ENCODE results near the gene MLPH.

Gene MLPH, protein sequence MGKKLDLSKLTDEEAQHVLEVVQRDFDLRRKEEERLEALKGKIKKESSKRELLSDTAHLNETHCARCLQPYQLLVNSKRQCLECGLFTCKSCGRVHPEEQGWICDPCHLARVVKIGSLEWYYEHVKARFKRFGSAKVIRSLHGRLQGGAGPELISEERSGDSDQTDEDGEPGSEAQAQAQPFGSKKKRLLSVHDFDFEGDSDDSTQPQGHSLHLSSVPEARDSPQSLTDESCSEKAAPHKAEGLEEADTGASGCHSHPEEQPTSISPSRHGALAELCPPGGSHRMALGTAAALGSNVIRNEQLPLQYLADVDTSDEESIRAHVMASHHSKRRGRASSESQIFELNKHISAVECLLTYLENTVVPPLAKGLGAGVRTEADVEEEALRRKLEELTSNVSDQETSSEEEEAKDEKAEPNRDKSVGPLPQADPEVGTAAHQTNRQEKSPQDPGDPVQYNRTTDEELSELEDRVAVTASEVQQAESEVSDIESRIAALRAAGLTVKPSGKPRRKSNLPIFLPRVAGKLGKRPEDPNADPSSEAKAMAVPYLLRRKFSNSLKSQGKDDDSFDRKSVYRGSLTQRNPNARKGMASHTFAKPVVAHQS

DNA sequence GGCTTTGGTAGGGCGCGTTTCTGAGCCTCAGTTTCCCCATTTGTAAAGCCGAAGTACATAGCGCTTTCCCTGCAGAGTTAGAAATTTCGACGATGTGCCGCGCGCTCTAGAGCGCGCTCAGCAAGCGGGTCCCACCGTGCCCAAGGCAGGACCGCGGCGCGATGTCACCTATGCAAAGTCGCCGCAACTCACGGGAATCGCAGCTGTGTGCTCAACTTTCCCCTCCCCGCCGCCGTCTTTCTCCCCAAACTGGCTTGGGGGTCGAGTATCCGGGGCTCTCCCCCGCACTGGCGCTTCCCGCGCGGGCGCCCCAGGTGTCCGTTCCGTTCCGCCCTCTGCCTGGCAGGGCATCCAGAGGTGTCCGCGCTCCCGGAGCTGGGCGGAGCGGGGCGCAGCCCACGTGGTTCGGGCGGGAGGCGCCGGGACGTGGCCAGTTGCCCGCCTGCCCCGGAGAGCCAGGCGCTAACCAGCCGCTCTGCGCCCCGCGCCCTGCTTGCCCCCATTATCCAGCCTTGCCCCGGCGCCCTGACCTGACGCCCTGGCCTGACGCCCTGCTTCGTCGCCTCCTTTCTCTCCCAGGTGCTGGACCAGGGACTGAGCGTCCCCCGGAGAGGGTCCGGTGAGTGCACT, at the start of gene MLPH:
Gene MLPH (plus strand): TSS at position 433 of the 630 bp plus-strand sequence. CDS start 6,176 bp downstream, outside the sequence.
- no peaks in the 10 kb centered on the region for H3K36me3 Mint-ChIP-seq
- peaks cover 11% of the 10 kb centered on the region for H3K9me3 Mint-ChIP-seq
- no peak for DNase-seq
- no peaks in the 10 kb centered on the region for H3K4me1 Mint-ChIP-seq
- no peak within 1 kb of the TSS for H3K27ac Mint-ChIP-seq
- CTCF ChIA-PET: no interaction called here
- peaks cover 84% of the 10 kb centered on the region for H3K27me3 Mint-ChIP-seq
- no peak within 1 kb of the TSS for H3K4me3 Mint-ChIP-seq

DNA sequence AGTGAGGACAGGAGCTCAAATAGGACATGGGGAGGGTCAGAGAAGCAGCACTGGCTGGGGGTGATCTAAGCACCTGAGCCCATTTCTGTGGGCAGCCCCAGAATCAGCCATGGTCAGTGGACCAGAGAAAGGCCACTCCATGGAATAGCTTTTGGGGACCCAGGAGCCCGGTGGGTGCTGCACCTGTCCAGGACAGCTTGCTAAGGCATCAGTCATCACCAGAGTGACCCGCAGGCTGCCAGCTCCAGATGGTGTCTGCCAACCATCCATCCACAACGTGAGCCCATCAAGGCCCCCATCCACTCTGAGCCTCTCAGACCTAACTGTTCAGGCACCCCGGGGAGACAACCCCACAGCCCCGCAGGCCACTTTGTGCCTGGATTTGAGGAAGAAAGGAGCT, 49.5 kb upstream of the MLPH start:
- H3K9me3 Mint-ChIP-seq: peaks cover 2% of the 10 kb centered on the region
- no peak overlapping the region for H3K4me3 Mint-ChIP-seq
- no peak overlapping the region for H3K27ac Mint-ChIP-seq
- H3K27me3 Mint-ChIP-seq: peaks cover 1% of the 10 kb centered on the region
- CTCF ChIA-PET: interaction anchor here (3.4 to 9.0 kb wide), 2 partner anchors 17 to 34 kb away, joined by 9 to 44 read pairs; no protein-coding TSS in a partner anchor
- peaks cover 79% of the 10 kb centered on the region for H3K4me1 Mint-ChIP-seq
- H3K36me3 Mint-ChIP-seq: peaks cover 3% of the 10 kb centered on the region
- DNase-seq: no peak

DNA sequence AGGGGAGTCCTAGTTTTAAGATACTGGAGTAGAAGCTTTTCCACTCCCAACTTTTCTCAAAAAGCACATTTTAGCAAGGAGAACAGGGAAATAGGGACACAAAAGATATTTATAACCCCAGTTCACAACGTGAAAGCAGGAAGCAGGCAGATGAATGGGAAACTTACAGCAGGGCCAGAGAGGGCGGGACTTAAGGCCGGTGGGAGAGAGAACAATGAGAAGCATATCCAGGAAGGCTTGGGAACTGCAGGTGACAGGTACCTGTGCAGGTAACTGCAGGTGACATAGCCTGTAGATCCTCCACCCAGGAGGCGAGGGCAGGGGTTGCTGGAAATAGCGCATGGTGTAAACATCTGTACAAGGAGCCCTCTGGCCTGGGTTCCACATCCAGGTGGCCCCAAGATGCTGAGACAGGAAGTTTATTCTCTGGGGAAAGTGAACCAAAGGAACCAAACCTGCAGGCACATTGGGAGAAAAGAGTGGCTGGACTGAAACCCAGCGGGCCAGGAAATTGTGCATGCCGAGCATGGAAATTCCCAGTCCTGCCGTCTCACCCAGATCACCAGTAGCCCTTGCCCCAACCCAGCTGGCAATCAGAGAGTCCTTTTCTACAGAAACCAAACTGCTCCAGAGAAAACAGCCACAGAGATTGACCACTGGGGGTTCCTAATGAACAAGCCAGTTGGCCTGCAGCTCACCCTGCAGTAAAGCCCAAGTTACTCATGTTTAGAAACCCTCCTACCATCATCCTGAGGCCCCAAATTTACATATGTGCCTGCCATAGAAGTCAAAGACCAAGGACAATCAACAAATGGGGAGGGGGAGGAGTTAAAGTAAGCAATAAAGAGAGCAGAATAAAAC, 48.7 kb upstream of the MLPH start:
- Mint-ChIP-seq H3K4me3 (no peak overlapping the region), H3K27me3 (peaks cover 3% of the 10 kb centered on the region), H3K27ac (no peak overlapping the region), H3K36me3 (peaks cover 3% of the 10 kb centered on the region), H3K4me1 (peaks cover 74% of the 10 kb centered on the region), H3K9me3 (peaks cover 2% of the 10 kb centered on the region)
- CTCF ChIA-PET: interaction anchor here (0.8 to 9.0 kb wide), 2 partner anchors 10 to 18 kb away, joined by 3 to 44 read pairs; no protein-coding TSS in a partner anchor
- no peak for DNase-seq

DNA sequence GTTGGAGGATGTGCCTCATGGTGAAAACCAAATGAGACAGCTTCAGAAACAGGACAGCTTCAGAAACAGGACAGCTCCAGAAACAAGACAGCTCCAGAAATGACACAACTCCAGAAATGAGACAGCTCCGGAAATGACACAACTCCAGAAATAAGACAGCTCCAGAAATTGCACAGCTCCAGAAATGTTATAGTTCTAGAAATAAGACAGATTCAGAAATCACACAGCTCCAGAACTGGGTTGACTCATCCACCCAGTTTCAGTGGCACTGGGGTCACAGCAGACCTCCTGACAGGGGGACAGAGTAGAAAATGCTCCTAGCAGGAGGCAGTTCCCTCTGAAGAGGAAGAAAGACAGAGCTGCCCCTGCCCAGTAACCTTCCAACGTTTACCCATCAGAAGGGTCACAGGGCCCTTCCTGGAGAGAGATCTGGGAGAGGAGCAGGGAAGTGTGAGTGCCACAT, 46.2 kb upstream of the MLPH start:
- Mint-ChIP-seq H3K4me3 (no peak overlapping the region), H3K36me3 (no peaks in the 10 kb centered on the region), H3K27ac (peak overlapping the region; percentile 56), H3K4me1 (peaks cover 49% of the 10 kb centered on the region), H3K9me3 (peaks cover 2% of the 10 kb centered on the region), H3K27me3 (peaks cover 3% of the 10 kb centered on the region)
- DNase-seq: no peak
- CTCF ChIA-PET: interaction anchor here (0.7 to 9.0 kb wide), 8 partner anchors 9 to 276 kb away, joined by 3 to 44 read pairs (median 3); no protein-coding TSS in a partner anchor

DNA sequence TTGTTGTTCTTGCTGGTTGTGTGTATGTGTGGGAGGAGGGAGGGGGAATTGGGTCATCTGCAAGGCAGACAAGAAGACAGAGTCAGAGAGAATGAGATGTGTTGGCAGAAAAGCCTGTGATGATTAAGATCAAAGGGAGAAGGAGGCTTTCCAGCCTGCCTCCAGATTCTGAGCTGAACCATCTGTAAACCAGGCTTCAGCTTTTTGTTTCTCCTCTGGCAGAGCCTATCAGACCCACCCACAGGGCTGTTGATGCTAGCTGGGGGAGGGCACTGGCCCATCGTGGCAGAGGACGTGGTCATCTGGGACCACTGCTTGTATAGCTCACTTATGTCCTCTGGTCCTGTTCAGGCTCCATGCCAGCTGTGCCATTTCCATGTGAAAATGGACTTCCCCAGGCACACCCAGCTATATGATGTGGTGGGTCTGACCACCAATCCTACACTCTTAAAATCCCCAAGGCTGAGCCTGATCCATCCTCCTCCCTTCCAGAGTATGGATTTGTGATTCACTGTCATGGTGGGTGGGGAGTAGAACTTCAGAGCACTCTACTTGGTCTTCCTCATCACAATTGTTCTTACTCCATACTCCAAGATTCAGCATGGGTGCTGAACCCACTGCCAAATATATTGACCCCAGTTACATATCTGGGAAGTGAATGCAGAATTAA, 45.3 kb upstream of the MLPH start:
- H3K27me3 Mint-ChIP-seq: peaks cover 3% of the 10 kb centered on the region
- peaks cover 2% of the 10 kb centered on the region for H3K9me3 Mint-ChIP-seq
- H3K4me3 Mint-ChIP-seq: no peak overlapping the region
- CTCF ChIA-PET: interaction anchor here (0.9 to 9.0 kb wide), 7 partner anchors 8 to 231 kb away, joined by 3 to 44 read pairs (median 3); no protein-coding TSS in a partner anchor
- peak; percentile 31 for DNase-seq
- no peaks in the 10 kb centered on the region for H3K36me3 Mint-ChIP-seq
- H3K4me1 Mint-ChIP-seq: peaks cover 43% of the 10 kb centered on the region
- no peak overlapping the region for H3K27ac Mint-ChIP-seq

DNA sequence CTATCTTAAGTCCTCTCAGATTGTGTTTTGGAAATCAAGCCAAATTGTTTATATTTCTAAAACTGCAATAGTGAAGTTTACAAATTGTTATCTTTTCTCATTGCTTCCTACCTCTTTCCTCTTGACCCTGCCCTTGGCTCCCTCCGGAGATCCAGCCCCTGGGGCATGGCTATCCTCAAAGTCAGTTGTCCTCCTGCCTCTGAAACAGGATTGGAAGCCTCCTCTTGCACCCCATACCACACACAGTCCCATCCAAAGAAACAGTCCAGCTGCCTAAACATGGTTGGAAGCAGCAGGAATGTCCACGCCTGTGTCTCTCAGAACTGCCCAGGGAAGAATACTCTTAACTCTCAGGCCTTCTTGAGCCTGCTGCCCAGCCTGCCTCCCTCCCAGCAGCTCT, 43.0 kb upstream of the MLPH start:
- Mint-ChIP-seq H3K27ac (no peak overlapping the region), H3K36me3 (no peaks in the 10 kb centered on the region), H3K27me3 (peaks cover 16% of the 10 kb centered on the region), H3K4me3 (no peak overlapping the region), H3K9me3 (peaks cover 2% of the 10 kb centered on the region), H3K4me1 (peaks cover 34% of the 10 kb centered on the region)
- no peak for DNase-seq
- CTCF ChIA-PET: interaction anchor here (9.0 kb wide), 1 partner anchor 23 kb away, joined by 44 read pairs; no protein-coding TSS in a partner anchor

DNA sequence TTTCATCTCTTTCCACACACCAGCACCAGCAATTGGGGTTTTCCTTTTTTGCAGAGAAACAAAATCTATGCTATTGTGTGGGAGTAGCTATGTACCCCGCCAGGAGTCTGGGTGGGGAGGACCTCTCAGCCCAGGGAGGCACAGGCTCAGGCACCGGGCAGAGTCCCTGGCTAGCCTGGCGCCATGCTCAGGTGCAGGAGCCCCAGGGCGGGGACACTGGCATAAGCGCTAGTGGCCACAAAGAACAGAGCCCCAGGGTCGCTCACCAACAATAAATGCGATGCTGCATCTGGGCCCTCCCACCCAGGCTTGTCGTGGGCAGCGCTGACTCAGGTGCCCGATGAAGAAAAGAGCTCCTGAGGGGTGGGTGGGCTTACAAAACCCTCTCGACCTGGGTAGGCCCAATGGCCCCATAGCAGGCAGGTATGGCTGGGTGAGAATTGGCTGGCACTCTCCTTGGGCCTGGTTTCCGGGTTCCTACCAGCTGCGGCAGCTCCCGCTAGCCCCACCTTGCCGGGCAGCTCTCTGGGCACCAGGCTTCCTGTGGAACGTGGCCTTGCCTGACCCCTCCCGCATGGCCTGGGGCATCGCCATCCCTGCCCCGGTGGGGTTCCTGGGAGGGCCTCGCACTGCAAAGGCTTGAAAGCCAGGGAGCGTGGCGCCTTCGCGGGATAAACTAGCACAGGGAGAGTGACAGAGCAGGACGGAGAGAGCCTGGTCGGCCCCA, 41.3 kb upstream of the MLPH start:
- Mint-ChIP-seq H3K27me3 (peaks cover 18% of the 10 kb centered on the region), H3K4me3 (no peak overlapping the region)
- CTCF ChIA-PET: interaction anchor here (0.5 to 9.0 kb wide), 3 partner anchors 12 to 25 kb away, joined by 3 to 44 read pairs (median 3); no protein-coding TSS in a partner anchor

DNA sequence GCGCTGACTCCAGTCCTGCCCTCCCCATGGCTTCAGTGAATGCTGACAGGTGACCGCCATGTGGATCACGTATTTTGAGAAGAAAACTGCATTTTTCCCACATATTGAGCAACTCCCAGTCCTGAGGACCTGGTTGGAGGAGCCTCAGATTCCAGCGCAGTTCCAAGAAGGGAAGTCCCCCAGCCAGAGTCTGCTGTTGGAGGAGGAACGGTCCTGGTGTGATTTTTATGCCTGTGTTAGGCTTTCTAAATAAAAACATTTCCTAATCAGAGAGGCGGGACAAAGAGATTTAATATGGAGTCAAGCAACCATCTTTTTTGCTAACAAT, 40.7 kb upstream of the MLPH start:
- Mint-ChIP-seq H3K27ac (no peak overlapping the region), H3K9me3 (peaks cover 3% of the 10 kb centered on the region), H3K36me3 (no peaks in the 10 kb centered on the region), H3K4me3 (no peak overlapping the region), H3K27me3 (peaks cover 18% of the 10 kb centered on the region), H3K4me1 (peaks cover 22% of the 10 kb centered on the region)
- DNase-seq: no peak
- CTCF ChIA-PET: interaction anchor here (0.5 to 0.8 kb wide), 2 partner anchors 13 to 24 kb away, joined by 3 read pairs; no protein-coding TSS in a partner anchor

More for the DNA sequence above, 41.3 kb upstream of the MLPH start:
- no peak overlapping the region for H3K27ac Mint-ChIP-seq
- no peaks in the 10 kb centered on the region for H3K36me3 Mint-ChIP-seq
- DNase-seq: no peak
- peaks cover 28% of the 10 kb centered on the region for H3K4me1 Mint-ChIP-seq
- H3K9me3 Mint-ChIP-seq: peaks cover 3% of the 10 kb centered on the region

DNA sequence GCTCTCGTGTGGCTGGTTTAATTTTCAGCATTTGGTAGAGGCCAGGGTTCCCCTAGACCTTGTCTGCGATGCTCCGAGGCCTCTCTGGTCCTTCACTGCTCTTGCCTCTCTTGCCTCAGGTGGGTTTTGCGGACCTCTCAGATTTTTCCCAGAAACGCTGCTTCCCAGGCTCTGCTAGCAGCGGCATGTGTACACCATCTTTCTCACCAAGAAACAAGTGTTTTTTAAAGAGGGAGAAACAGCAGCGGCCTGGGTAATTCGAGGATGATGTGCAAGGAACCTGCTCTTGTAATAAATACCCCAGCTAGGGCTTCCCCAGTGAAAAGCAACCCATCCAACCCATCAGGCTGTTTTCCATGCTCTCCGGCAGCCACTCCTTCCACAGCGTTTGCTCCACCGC, 39.6 kb upstream of the MLPH start:
- DNase-seq: no peak
- Mint-ChIP-seq H3K36me3 (no peaks in the 10 kb centered on the region), H3K9me3 (peaks cover 3% of the 10 kb centered on the region), H3K27me3 (peaks cover 18% of the 10 kb centered on the region), H3K4me3 (no peak overlapping the region), H3K27ac (no peak overlapping the region), H3K4me1 (peaks cover 11% of the 10 kb centered on the region)
- CTCF ChIA-PET: no interaction called here

DNA sequence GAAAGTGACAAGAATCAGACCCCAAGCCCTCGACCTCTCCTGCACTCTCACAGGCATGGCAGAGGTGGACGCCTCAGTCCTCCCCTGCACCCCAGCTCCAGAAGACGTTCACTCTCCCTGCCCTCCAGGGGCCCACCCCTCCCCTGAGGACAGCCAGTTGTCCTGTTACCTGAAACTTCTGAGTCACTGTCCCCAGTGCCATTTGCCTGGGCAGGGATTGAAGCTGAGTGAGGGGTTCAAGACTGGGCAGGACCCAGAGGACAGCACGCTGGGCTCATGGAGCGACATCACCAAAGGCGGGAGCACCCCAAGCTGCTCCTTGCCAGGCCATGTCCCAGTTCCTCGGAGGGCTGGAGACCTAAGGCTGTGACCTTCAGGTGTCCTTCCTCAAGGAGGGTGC, 38.9 kb upstream of the MLPH start:
- no peak overlapping the region for H3K4me3 Mint-ChIP-seq
- DNase-seq: no peak

DNA sequence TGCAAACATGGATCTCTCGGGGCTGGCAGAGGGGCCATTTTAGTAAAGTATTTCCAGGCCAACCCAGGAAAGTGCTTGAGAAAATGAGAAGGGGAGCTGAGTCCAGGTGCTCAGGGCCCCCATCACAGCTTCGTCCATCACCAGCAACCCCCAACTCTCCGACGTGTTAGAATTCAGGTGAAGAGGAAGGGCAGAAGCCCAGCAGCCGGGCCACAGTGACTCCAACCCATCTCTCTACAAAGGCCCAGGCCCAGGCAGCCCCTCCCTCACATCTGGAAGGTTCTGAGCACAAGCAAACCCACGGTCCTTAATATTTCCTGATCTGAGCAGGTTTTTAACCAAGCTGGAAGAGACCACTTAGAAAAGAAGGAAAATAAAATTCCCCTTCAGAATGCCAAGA, 38.4 kb upstream of the MLPH start:
- Mint-ChIP-seq H3K4me1 (peaks cover 8% of the 10 kb centered on the region), H3K27me3 (peaks cover 15% of the 10 kb centered on the region), H3K27ac (no peak overlapping the region), H3K4me3 (no peak overlapping the region), H3K9me3 (peaks cover 3% of the 10 kb centered on the region), H3K36me3 (no peaks in the 10 kb centered on the region)
- no peak for DNase-seq
- CTCF ChIA-PET: no interaction called here

More for the DNA sequence above, 38.9 kb upstream of the MLPH start:
- peaks cover 3% of the 10 kb centered on the region for H3K9me3 Mint-ChIP-seq
- H3K27ac Mint-ChIP-seq: no peak overlapping the region
- no peaks in the 10 kb centered on the region for H3K36me3 Mint-ChIP-seq
- peaks cover 9% of the 10 kb centered on the region for H3K4me1 Mint-ChIP-seq
- peaks cover 15% of the 10 kb centered on the region for H3K27me3 Mint-ChIP-seq
- CTCF ChIA-PET: no interaction called here

DNA sequence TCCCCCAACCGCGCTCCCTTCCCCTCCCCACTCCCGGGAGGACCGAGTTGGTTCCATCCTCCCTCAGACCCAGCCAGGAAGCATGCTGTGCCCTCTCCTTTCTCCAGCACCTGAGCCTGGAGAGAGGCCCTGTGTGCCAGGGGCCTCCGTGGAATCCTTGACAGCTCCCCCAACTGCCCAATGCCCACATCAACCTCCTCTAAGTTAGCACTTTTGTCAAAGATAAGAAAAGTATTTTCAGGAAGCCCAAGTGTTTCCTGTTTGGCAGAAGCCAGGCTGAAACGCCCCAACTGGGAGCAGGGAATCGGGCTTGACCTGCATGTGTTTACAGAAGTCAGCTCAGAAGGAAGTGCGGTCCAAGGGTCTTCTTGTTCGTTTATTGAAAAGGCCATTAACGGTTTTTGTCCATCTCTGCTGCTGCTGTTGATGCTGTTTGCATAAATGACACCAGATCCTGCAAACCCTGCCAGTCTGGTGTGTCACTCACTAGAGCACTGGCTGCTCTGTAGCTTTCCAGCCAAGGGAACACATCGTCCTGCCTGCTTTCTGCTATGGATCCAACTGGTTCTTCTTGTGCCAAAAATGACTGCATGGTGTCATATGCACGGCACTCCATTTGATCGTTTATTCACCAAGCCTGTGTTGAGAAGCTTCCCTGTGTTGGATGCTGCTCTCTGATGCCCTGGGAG, 37.7 kb upstream of the MLPH start:
- H3K27ac Mint-ChIP-seq: no peak overlapping the region
- peaks cover 15% of the 10 kb centered on the region for H3K27me3 Mint-ChIP-seq
- peaks cover 8% of the 10 kb centered on the region for H3K4me1 Mint-ChIP-seq
- H3K9me3 Mint-ChIP-seq: peaks cover 3% of the 10 kb centered on the region
- no peak for DNase-seq
- no peaks in the 10 kb centered on the region for H3K36me3 Mint-ChIP-seq
- CTCF ChIA-PET: interaction anchor here (1.0 to 1.4 kb wide), 3 partner anchors 8 to 27 kb away, joined by 3 to 4 read pairs (median 3); no protein-coding TSS in a partner anchor
- no peak overlapping the region for H3K4me3 Mint-ChIP-seq
